H9 (cell line): Measurements from ENCODE around the gene WDR31. TPM values are rescaled to one million over a fixed set of nuclear protein-coding genes. Genes with fewer than 3 reads are reported as not detected.
A peak's percentile ranks its signal among the peaks of the same experiment; 100 is the strongest.

Source experiments
- DNase-seq: peaks from one replicate; pipeline ENCODE4 v3.0.0-alpha.2; 2017
- H2AFZ ChIP-seq: one replicate; pipeline ENCODE4 v1.6.1; 2013; ENCODE audit warnings: mild to moderate bottlenecking, low read length, control low read depth, moderate library complexity
- H2AK5ac ChIP-seq: 2 replicates; pipeline ENCODE4 v1.6.1; 2013; ENCODE audit warnings: low read length, control low read depth, mixed read lengths; ENCODE audit not compliant: insufficient read length
- H2BK120ac ChIP-seq: one replicate; pipeline ENCODE4 v1.6.1; 2013; ENCODE audit warnings: low read depth, mild to moderate bottlenecking, low read length, control low read depth, inconsistent platforms; ENCODE audit not compliant: poor library complexity, severe bottlenecking
- H2BK12ac ChIP-seq: 2 replicates; pipeline ENCODE4 v1.6.1; 2013; ENCODE audit warnings: low read length, control low read depth, mixed read lengths, low read depth; ENCODE audit not compliant: insufficient read length
- H2BK15ac ChIP-seq: 2 replicates; pipeline ENCODE4 v1.6.1; 2013; ENCODE audit warnings: low read depth, low read length, control low read depth
- H2BK20ac ChIP-seq: one replicate; pipeline ENCODE4 v1.6.1; 2013; ENCODE audit warnings: low read depth, mild to moderate bottlenecking, low read length, control low read depth, inconsistent platforms; ENCODE audit not compliant: poor library complexity, severe bottlenecking
- H2BK5ac ChIP-seq: 2 replicates; pipeline ENCODE4 v1.6.1; 2013; ENCODE audit warnings: low read length, control low read depth, mixed read lengths; ENCODE audit not compliant: insufficient read length
- H3K14ac ChIP-seq: 2 replicates; pipeline ENCODE4 v1.6.1; 2013; ENCODE audit warnings: low read length, control low read depth; ENCODE audit not compliant: insufficient read depth
- H3K18ac ChIP-seq: 2 replicates; pipeline ENCODE4 v1.6.1; 2013; ENCODE audit warnings: low read depth, mild to moderate bottlenecking, mixed read lengths, low read length, control low read depth; ENCODE audit not compliant: insufficient read length
- H3K23ac ChIP-seq: 2 replicates; pipeline ENCODE4 v1.6.1; 2013; ENCODE audit warnings: low read length, control low read depth, mixed read lengths, low read depth; ENCODE audit not compliant: insufficient read length
- H3K23me2 ChIP-seq: 2 replicates; pipeline ENCODE4 v1.6.1; 2013; ENCODE audit warnings: low read depth, mild to moderate bottlenecking, mixed read lengths, low read length, control low read depth; ENCODE audit not compliant: insufficient read length, poor library complexity, severe bottlenecking
- H3K27ac ChIP-seq: 2 replicates; pipeline ENCODE4 v1.5.1; 2013; ENCODE audit warnings: low read length, control low read depth, mixed read lengths, low read depth; ENCODE audit not compliant: insufficient read length
- H3K27me3 ChIP-seq: 2 replicates; pipeline ENCODE4 v1.6.1; 2013; ENCODE audit warnings: low read length, control low read depth, inconsistent platforms; ENCODE audit not compliant: insufficient read depth
- H3K4ac ChIP-seq: 2 replicates; pipeline ENCODE4 v1.6.1; 2013; ENCODE audit warnings: low read depth, mild to moderate bottlenecking, control low read depth, inconsistent platforms, low read length, moderate library complexity
- H3K4me1 ChIP-seq: 2 replicates; pipeline ENCODE4 v1.6.1; 2013; ENCODE audit warnings: low read length, control low read depth, inconsistent platforms; ENCODE audit not compliant: insufficient read depth
- H3K4me2 ChIP-seq: 2 replicates; pipeline ENCODE4 v1.6.1; 2013; ENCODE audit warnings: low read length, control low read depth, mixed read lengths; ENCODE audit not compliant: insufficient read length, insufficient read depth
- H3K56ac ChIP-seq: 2 replicates; pipeline ENCODE4 v1.6.1; 2013; ENCODE audit warnings: low read depth, mild to moderate bottlenecking, mixed read lengths, low read length, control low read depth; ENCODE audit not compliant: insufficient read length
- H3K79me1 ChIP-seq: 2 replicates; pipeline ENCODE4 v1.6.1; 2013; ENCODE audit warnings: low read depth, mild to moderate bottlenecking, moderate library complexity, low read length, control low read depth, inconsistent platforms; ENCODE audit not compliant: insufficient read depth, poor library complexity, severe bottlenecking
- H3K79me2 ChIP-seq: 2 replicates; pipeline ENCODE4 v1.6.1; 2013; ENCODE audit warnings: low read length, control low read depth, inconsistent platforms; ENCODE audit not compliant: insufficient read depth
- H3K9ac ChIP-seq: 2 replicates; pipeline ENCODE4 v1.6.1; 2013; ENCODE audit warnings: low read length, control low read depth, mixed read lengths; ENCODE audit not compliant: insufficient read length; ENCODE audit errors: extremely low read depth
- H3K9me3 ChIP-seq: one replicate; pipeline ENCODE4 v1.6.1; 2013; ENCODE audit warnings: low read depth, low read length, inconsistent platforms; ENCODE audit not compliant: control insufficient read depth
- H3T11ph ChIP-seq: one replicate; pipeline ENCODE4 v1.6.1; 2013; ENCODE audit warnings: mild to moderate bottlenecking, low read length, control low read depth, inconsistent platforms
- H4K20me1 ChIP-seq: one replicate; pipeline ENCODE4 v1.6.1; 2013; ENCODE audit not compliant: control insufficient read depth, insufficient read length, insufficient read depth
- H4K5ac ChIP-seq: 2 replicates; pipeline ENCODE4 v1.6.1; 2013; ENCODE audit warnings: low read depth, mild to moderate bottlenecking, mixed read lengths, low read length, control low read depth; ENCODE audit not compliant: insufficient read length
- H4K8ac ChIP-seq: replicated peaks from 2 replicates; pipeline ENCODE4 v1.6.1; 2013; ENCODE audit warnings: low read length, control low read depth, mixed read lengths, low read depth; ENCODE audit not compliant: insufficient read length
- H4K91ac ChIP-seq: 2 replicates; pipeline ENCODE4 v1.6.1; 2013; ENCODE audit warnings: low read depth, mild to moderate bottlenecking, moderate library complexity, mixed read lengths, low read length, control low read depth; ENCODE audit not compliant: insufficient read length
- H3K27ac Mint-ChIP-seq, 3 experiments: 2 replicates in 2 of 3; 3 replicates in 1 of 3; pipeline ENCODE4 v1.8.0; 2020 to 2021; ENCODE audit warnings: mixed read lengths in 3 of 3, mild to moderate bottlenecking in 1 of 3, moderate library complexity in 1 of 3
- H3K27me3 Mint-ChIP-seq: 2 replicates; pipeline ENCODE4 v1.8.0; 2021; ENCODE audit warnings: low read depth, mild to moderate bottlenecking, moderate library complexity, mixed read lengths
- H3K36me3 Mint-ChIP-seq, 3 experiments: 2 replicates in 2 of 3; 3 replicates in 1 of 3; pipeline ENCODE4 v1.8.0; 2020 to 2021; ENCODE audit warnings: low read depth in 3 of 3, mixed read lengths in 3 of 3; ENCODE audit not compliant: insufficient read depth in 1 of 3
- H3K4me1 Mint-ChIP-seq, 2 experiments: 2 replicates each; pipeline ENCODE4 v1.8.0; 2020; ENCODE audit warnings: mixed read lengths in 2 of 2
- H3K4me3 Mint-ChIP-seq, 2 experiments: 2 replicates in 1 of 2; 3 replicates in 1 of 2; pipeline ENCODE4 v1.8.0; 2020 to 2021; ENCODE audit warnings: mild to moderate bottlenecking in 2 of 2, mixed read lengths in 2 of 2, moderate library complexity in 1 of 2
- H3K9me3 Mint-ChIP-seq, 2 experiments: 2 replicates in 1 of 2; 3 replicates in 1 of 2; pipeline ENCODE4 v1.8.0; 2020; ENCODE audit warnings: mild to moderate bottlenecking in 2 of 2, mixed read lengths in 2 of 2, moderate library complexity in 1 of 2
- WGBS: extraction: QIAGEN DNeasy Blood & Tissue Kit; methylation state at CpG from one replicate; pipeline ENCODE4 v1.1.7; 2013; ENCODE audit warnings: missing lambda C conversion rate, low lambda C conversion rate, mixed read lengths; ENCODE audit not compliant: insufficient read length; ENCODE audit errors: extremely low coverage; 5-methylcytosine and 5-hydroxymethylcytosine counted together
- total RNA-seq: library from RNA; stranded (reverse); gene quantifications from 2 replicates; pipeline ENCODE4 v1.2.1, GENCODE V29; 2021
- TF ChIP-seq, protein P1 (sequence below): fragments of 200-600 bp; sonication (generic); conservative IDR thresholded peaks from 3 replicates; pipeline ENCODE4 v1.8.0; 2021; ENCODE audit warnings: antibody characterized with exemption, mild to moderate bottlenecking

WDR31 gene
- total RNA-seq, 1 experiment from 2014 or later: 0.72 TPM

DNA sequence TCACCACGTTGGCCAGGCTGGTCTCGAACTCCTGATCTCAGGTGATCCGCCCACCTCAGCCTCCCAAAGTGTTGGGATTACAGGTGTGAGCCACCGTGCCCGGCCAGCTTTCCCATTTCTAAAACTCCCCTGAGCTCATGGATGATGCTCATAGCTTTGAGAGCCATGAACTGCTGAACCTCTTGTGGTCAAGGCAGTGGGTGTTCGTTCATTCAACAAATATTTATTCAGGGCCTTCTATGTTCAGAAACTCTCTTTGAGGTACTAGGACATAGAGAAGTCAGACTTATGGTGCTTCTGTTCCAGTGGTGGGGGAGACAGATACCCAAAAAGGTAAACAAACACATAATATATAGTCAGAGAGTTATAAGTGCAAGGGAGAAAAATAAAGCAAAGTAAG lies 11.9 kb upstream of the WDR31 start:
- Histone ChIP-seq H4K8ac (no peak overlapping the region), H3K23ac (no peak overlapping the region), H2BK12ac (no peak overlapping the region), H3K27ac (no peak overlapping the region), H3K23me2 (peaks cover 9% of the 10 kb centered on the region), H3T11ph (no peak overlapping the region), H3K4me2 (no peak overlapping the region), H2BK5ac (no peak overlapping the region), H4K91ac (peak overlapping the region; percentile 13), H3K9me3 (no peaks in the 10 kb centered on the region), H3K18ac (no peak overlapping the region), H2AK5ac (no peak overlapping the region), H3K56ac (peak overlapping the region; percentile 64), H4K5ac (no peak overlapping the region), H3K9ac (no peak overlapping the region), H3K14ac (no peak overlapping the region), H2AFZ (no peak overlapping the region), H3K27me3 (no peaks in the 10 kb centered on the region), H2BK20ac (no peak overlapping the region), H3K4me1 (peaks cover 2% of the 10 kb centered on the region; the same call in 1 of the 2 replicates), H3K79me1 (no peaks in the 10 kb centered on the region), H4K20me1 (no peaks in the 10 kb centered on the region), H3K79me2 (no peaks in the 10 kb centered on the region), H2BK15ac (no peak overlapping the region), H2BK120ac (no peak overlapping the region), H3K4ac (no peak overlapping the region)
- TF ChIP-seq, protein P1, sequence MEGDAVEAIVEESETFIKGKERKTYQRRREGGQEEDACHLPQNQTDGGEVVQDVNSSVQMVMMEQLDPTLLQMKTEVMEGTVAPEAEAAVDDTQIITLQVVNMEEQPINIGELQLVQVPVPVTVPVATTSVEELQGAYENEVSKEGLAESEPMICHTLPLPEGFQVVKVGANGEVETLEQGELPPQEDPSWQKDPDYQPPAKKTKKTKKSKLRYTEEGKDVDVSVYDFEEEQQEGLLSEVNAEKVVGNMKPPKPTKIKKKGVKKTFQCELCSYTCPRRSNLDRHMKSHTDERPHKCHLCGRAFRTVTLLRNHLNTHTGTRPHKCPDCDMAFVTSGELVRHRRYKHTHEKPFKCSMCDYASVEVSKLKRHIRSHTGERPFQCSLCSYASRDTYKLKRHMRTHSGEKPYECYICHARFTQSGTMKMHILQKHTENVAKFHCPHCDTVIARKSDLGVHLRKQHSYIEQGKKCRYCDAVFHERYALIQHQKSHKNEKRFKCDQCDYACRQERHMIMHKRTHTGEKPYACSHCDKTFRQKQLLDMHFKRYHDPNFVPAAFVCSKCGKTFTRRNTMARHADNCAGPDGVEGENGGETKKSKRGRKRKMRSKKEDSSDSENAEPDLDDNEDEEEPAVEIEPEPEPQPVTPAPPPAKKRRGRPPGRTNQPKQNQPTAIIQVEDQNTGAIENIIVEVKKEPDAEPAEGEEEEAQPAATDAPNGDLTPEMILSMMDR: no peak
- peaks cover 20 to 21% of the 10 kb centered on the region in 2 experiments for H3K4me1 Mint-ChIP-seq
- no CpG with 5 or more reads among the region's 6 CpGs for WGBS
- DNase-seq: no peak
- H3K9me3 Mint-ChIP-seq: no peaks in the 10 kb centered on the region
- H3K27me3 Mint-ChIP-seq: peaks cover 38% of the 10 kb centered on the region
- no peaks in the 10 kb centered on the region; a peak in 1 of 7 replicates for H3K36me3 Mint-ChIP-seq
- H3K4me3 Mint-ChIP-seq: no peak overlapping the region
- H3K27ac Mint-ChIP-seq: no peak overlapping the region
